ACC112 (cell line): ENCODE measurements around the gene SGK1.
"Not testable (repeated sequence)": the region's sequence is repeated elsewhere in the genome, so short reads cannot be mapped to it uniquely, and the experiment has no call there.

Experiments used
- H2AFZ ChIP-seq: fragments of 200-600 bp; sonication (generic); one replicate; pipeline ENCODE4 v1.6.0; 2017; ENCODE audit warnings: antibody characterized with exemption, low read length; ENCODE audit not compliant: unreplicated experiment
- H3K27ac ChIP-seq: fragments of 200-600 bp; sonication (generic); 2 replicates; pipeline ENCODE4 v1.5.1; 2014; ENCODE audit warnings: low read depth, mild to moderate bottlenecking, antibody characterized with exemption, low read length, moderate library complexity
- H3K27me3 ChIP-seq: fragments of 200-600 bp; sonication (generic); 2 replicates; pipeline ENCODE4 v1.6.1; 2014; ENCODE audit warnings: mild to moderate bottlenecking, antibody characterized with exemption, low read length, moderate library complexity, mixed read lengths; ENCODE audit not compliant: insufficient read depth
- H3K36me3 ChIP-seq: fragments of 200-600 bp; sonication (generic); 2 replicates; pipeline ENCODE4 v1.6.1; 2016; ENCODE audit warnings: mild to moderate bottlenecking, antibody characterized with exemption, low read length, moderate library complexity, mixed read lengths; ENCODE audit not compliant: insufficient read depth
- H3K4me1 ChIP-seq: fragments of 200-600 bp; sonication (generic); one replicate; pipeline ENCODE4 v1.6.1; 2016; ENCODE audit warnings: low read length, mixed read lengths; ENCODE audit not compliant: insufficient read depth, unreplicated experiment, control insufficient read depth
- H3K4me3 ChIP-seq: fragments of 200-600 bp; sonication (generic); 2 replicates; pipeline ENCODE4 v1.5.1; 2014; ENCODE audit warnings: mild to moderate bottlenecking, low read depth, low read length
- H3K79me2 ChIP-seq: fragments of 200-600 bp; sonication (generic); one replicate; pipeline ENCODE4 v1.6.0; 2016; ENCODE audit warnings: low read length; ENCODE audit not compliant: control insufficient read depth, unreplicated experiment, insufficient read depth

Gene SGK1

DNA sequence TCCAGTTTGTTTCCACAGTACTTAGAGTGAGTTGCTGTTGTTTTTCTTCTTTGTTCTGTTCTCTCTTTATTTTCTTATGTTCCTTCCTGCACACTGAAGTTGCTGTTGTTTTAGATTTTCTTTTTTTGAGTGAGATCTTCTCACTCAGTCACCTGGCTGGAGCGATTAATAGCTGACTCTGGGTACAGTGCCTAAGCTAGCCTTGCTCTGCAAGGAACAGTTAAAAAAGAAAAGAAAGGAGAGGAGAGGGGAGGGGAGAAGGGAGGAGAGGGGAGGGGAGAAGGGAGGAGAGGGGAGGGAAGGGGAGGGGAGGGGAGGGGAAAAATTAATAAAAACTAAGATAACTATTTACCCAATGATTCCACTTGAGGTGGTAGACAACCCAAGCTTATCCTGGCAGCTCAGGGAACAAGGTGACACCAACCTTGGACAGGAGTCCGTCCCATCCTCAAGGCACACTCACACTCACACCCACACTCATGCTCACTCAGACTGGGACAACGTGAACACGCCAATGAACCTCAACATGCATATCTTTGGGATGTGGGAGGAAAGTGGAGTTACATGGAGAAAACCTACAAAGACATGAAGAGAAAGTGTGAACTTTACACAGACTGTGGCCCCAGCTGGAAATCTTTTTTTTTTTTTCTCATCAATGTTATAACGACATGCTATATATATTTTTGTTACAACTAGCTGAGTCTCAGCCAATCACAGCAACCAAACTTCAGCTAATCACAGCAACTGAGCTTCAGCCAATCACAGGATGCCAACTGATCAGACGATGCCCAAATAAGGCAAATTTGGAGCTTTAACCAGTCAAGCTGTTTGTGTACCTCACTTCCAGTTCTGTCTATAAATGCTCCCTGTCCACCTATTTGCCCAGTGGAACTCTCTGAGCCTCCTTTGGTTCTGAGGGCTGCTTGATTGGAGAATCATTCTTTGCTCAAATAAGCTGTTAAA is 124.1 kb downstream of the SGK1 start:
- Histone ChIP-seq H3K4me3 (no peak overlapping the region), H3K27ac (no peak overlapping the region), H3K27me3 (no peaks in the 10 kb centered on the region), H2AFZ (no peak overlapping the region), H3K36me3 (no peaks in the 10 kb centered on the region), H3K79me2 (no peaks in the 10 kb centered on the region), H3K4me1 (peaks cover 10% of the 10 kb centered on the region)

DNA sequence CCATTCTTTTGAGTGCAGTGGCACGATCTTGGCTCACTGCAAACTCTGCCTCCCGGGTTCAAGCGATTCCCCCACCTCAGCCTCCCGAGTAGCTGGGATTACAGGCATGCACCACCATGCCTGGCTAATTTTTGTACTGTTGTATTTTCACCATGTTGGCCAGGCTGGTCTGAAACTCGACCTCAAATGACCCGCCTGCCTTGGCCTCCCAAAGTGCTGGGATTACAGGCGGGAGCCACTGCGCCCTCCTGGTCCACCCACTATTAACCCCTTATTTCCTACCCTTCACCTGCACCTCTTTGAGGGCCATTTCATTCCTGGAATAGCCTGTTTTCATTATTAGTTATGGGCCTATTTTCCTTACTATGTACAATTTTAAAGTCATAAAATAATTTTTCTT is 125.3 kb downstream of the SGK1 start:
- not testable (repeated sequence) for H3K36me3 ChIP-seq, H3K79me2 ChIP-seq, H3K4me3 ChIP-seq, H3K27me3 ChIP-seq, H3K27ac ChIP-seq, H2AFZ ChIP-seq, H3K4me1 ChIP-seq

DNA sequence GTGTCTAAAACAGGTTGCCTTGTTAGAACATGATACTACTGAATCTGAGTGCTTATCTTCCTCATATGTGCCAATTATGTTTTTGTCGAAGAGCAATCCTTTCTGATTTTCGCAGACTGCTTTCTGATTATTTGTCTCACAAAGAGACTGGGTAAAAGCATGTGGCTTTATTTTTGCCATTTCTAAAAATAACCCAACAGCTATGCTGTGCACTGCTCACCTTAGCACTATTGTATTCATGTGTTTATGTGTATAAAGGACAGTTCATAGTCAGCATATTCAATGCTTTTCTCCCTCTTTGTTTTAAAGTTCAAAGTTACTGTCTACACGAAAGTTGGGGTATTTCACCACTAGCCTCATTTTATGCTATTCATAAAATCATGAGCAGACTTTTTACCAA is 127.0 kb downstream of the SGK1 start:
- Histone ChIP-seq H3K79me2 (no peaks in the 10 kb centered on the region), H2AFZ (no peak overlapping the region), H3K4me3 (no peak overlapping the region), H3K27me3 (no peaks in the 10 kb centered on the region), H3K36me3 (no peaks in the 10 kb centered on the region), H3K27ac (no peak overlapping the region), H3K4me1 (peaks cover 10% of the 10 kb centered on the region)

DNA sequence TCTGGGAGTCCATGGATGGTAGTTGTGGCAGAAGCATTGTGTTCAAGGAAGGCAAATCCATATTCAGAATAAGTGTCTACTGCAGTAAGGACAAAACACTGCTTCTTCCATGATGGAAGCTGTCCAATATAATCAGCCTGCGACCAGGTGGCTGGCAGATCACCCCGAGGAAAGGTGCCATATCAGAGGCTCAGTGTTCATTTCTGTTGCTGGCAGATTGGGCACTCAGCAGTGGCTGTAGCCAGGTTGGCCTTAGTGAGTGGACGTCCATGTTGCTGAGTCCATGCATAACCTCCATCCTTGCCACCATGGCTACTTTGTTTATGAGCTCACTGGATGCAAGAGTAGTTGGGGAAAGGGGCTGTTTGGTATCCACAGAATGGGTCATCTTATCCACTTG is 130.2 kb downstream of the SGK1 start:
- Histone ChIP-seq H3K36me3 (no peaks in the 10 kb centered on the region), H2AFZ (no peak overlapping the region), H3K4me1 (no peaks in the 10 kb centered on the region)

DNA sequence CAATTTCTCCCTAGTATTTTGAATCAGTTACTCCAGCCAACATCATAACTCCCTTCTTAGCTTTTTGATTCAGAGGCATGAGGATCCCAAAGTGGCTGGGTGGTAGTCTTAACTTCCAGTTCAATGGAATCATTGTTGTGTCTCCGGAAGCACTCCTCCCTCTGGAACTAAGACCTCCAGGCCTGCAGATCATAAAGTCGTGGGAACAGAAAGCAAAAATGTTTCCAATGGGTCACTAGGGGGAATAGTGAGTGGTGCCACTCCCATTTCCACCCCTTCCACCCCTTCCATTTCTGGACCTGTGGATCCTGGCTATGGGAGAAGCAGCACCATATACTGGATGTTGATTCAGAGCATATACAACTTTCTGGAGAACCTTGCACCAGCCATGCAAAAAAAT is 130.8 kb downstream of the SGK1 start:
- Histone ChIP-seq H3K36me3 (no peaks in the 10 kb centered on the region), H3K4me3 (no peak overlapping the region), H3K4me1 (no peaks in the 10 kb centered on the region), H2AFZ (no peak overlapping the region), H3K79me2 (no peaks in the 10 kb centered on the region), H3K27ac (no peak overlapping the region), H3K27me3 (no peaks in the 10 kb centered on the region)

More for the DNA sequence above, 130.2 kb downstream of the SGK1 start:
- H3K27ac ChIP-seq = no peak overlapping the region
- no peaks in the 10 kb centered on the region for H3K27me3 ChIP-seq
- H3K79me2 ChIP-seq = no peaks in the 10 kb centered on the region
- H3K4me3 ChIP-seq = no peak overlapping the region

DNA sequence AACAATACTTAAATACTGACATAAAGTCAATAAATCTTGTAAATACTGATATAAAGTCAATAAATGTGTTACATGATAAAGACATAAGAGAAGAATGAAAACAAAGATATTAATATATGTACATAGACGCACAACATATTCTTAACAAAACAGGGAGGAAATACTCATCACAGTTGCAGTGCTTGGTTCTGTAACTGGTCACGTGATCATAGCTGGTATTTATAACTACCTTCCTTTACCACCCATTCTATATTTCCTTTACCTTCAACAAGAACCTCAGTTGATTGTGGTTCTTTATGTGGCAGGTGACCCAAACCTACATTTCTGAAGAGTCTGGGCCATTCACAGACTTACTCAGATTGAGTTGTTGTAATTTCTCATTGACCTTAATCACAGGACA is 131.6 kb downstream of the SGK1 start:
- Histone ChIP-seq H3K79me2 (no peaks in the 10 kb centered on the region), H3K27ac (no peak overlapping the region), H3K36me3 (no peaks in the 10 kb centered on the region), H2AFZ (no peak overlapping the region), H3K4me3 (no peak overlapping the region), H3K27me3 (no peaks in the 10 kb centered on the region), H3K4me1 (no peaks in the 10 kb centered on the region)

DNA sequence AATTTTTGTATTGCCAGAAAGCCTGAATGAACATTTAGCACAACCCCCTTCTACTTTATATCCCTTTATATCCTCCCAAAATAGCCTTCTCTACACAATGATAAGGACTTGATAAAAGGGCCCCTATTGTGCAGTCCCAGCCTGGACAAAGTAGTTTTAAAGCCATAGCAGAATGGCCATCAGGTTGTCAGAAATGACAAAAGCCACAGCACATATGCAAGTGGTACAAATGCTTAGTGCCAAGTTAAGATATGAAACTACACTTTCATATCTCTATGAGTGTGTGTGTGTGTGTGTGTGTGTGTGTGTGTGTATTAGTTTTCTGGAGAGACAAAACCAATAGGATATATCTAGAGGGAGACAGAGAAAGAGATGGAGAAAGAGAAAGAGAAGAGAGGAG is 132.6 kb downstream of the SGK1 start:
- Histone ChIP-seq H3K36me3 (no peaks in the 10 kb centered on the region), H3K4me3 (no peak overlapping the region)

DNA sequence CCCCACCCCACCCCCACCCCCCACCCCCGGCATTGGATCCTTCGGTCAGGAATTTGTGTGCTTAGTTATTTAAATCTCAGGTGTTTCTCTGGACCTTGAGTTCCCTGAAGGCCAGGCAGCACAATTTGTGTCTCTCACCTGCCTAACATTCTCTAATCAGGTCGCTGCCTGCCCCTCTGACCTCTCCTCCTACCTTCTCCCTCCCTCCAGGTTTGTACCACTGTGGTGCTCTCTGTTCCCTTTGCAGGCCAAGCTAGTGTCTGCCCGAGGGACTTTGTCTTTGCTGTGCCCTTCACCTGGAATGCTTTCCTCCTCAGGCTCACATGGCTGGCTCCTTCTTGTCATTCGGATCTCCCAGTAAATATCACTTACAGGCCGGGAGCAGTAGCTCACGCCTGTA is 134.1 kb downstream of the SGK1 start:
- H3K27me3 ChIP-seq = no peaks in the 10 kb centered on the region
- H3K36me3 ChIP-seq = no peaks in the 10 kb centered on the region
- H2AFZ ChIP-seq = no peak overlapping the region
- no peaks in the 10 kb centered on the region for H3K79me2 ChIP-seq
- no peaks in the 10 kb centered on the region for H3K4me1 ChIP-seq
- H3K4me3 ChIP-seq = no peak overlapping the region
- no peak overlapping the region for H3K27ac ChIP-seq

More for the DNA sequence above, 132.6 kb downstream of the SGK1 start:
- no peak overlapping the region for H3K27ac ChIP-seq
- no peaks in the 10 kb centered on the region for H3K4me1 ChIP-seq
- H3K27me3 ChIP-seq = no peaks in the 10 kb centered on the region
- H2AFZ ChIP-seq = no peak overlapping the region
- no peaks in the 10 kb centered on the region for H3K79me2 ChIP-seq

DNA sequence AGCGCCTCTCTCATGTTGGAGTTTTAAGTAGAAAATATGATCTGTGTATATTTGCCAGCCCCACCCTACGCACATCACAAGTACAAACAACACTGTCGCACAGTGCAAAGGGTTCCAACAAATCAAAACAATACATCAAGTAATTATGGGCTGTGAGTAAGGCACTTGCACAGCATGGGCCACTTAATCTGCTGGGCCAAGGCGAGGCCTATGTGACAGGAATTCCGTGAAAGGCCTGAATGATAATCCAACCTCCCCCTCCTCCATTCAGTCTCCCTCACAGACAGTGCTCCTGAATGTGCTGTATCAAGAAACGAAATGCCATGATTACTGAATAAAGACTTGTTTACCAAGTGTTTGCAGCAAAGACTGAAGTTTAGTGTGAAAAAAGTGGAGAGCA is 135.4 kb downstream of the SGK1 start:
- Histone ChIP-seq H3K79me2 (no peaks in the 10 kb centered on the region), H3K4me1 (peaks cover 3% of the 10 kb centered on the region), H3K27ac (no peak overlapping the region), H3K4me3 (no peak overlapping the region), H3K36me3 (no peaks in the 10 kb centered on the region), H2AFZ (no peak overlapping the region), H3K27me3 (no peaks in the 10 kb centered on the region)

DNA sequence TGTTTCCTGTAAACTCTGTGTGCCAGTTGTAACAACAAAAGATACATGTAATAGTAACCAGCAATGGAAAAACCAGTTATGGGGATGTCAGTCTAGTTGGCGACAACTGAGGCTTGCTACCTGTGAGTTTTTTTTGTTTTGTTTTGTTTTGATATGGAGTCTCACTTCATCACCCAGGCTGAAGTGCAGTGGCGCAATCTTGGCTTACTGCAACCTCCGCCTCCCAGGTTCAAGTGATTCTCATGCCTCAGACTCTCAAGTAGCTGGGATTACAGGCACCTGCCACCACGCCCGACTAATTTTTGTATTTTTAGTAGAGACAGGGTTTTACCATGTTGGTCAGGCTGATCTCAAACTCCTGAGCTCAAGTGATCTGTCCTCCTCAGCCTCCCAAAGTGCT is 136.2 kb downstream of the SGK1 start:
- H3K4me1 ChIP-seq, H3K27me3 ChIP-seq, H2AFZ ChIP-seq, H3K27ac ChIP-seq, H3K4me3 ChIP-seq, H3K79me2 ChIP-seq, H3K36me3 ChIP-seq: not testable (repeated sequence)

DNA sequence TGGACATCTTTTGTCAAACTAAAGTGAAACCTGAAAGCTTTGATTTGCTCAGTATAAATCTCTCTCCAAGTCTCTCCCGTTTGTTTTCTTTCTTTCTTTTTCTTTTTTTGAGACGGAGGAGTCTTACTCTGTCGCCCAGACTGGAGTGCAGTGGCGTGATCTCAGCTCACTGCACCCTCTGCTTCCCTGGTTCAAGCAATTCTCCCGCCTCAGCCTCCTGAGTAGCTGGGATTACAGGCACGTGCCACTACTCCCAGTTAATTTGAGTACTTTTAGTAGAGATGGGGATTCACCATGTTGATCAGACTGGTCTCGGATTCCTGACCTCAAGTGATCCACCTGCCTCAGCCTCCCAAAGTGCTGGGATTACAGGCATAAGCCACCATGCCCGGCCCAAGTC is 136.7 kb downstream of the SGK1 start:
- peaks cover 13% of the 10 kb centered on the region for H3K4me1 ChIP-seq
- not testable (repeated sequence) for H3K27ac ChIP-seq, H2AFZ ChIP-seq, H3K4me3 ChIP-seq, H3K27me3 ChIP-seq, H3K79me2 ChIP-seq, H3K36me3 ChIP-seq
